ENCODE results near the gene HIVEP3. TPM values are rescaled to one million over a fixed set of nuclear protein-coding genes. Genes with fewer than 3 reads are reported as not detected.

Gene HIVEP3
- total RNA-seq, 1 experiment from 2014 or later, result 1.2 TPM

GRCh38 chr1:41467673-41468072 is 451.0 kb downstream of the HIVEP3 start:
- intact Hi-C loops (cut with micrococcal nuclease), result no loop called here

GRCh38 chr1:41466146-41466545 is 452.6 kb downstream of the HIVEP3 start:
- TF ChIP-seq CTCF (IDR thresholded peaks at IDR 0.05; ENCODE audit: unreplicated experiment), result no peak
- H3K4me3 Mint-ChIP-seq (ENCODE audit: unreplicated experiment), result no peak overlapping the region
- ChIA-PET CTCF (interaction anchor here (0.7 to 1.8 kb wide), 7 partner anchors 9 to 48 kb away, joined by 3 to 7 read pairs (median 4); no protein-coding TSS in a partner anchor), POLR2A (interaction anchor here (0.6 to 2.6 kb wide), 6 partner anchors 9 to 33 kb away, joined by 3 to 11 read pairs (median 8); no protein-coding TSS in a partner anchor)
- peaks cover 21% of the 10 kb centered on the region for H3K4me1 Mint-ChIP-seq (ENCODE audit: insufficient read depth, unreplicated experiment)
- intact Hi-C loops (cut with micrococcal nuclease), result no loop called here
- no peaks in the 10 kb centered on the region for H3K27me3 Mint-ChIP-seq (ENCODE audit: insufficient read depth, unreplicated experiment)
- no TSS peak for BruUV-seq (replicated peaks)
- H3K36me3 Mint-ChIP-seq (ENCODE audit: insufficient read depth, unreplicated experiment), result peaks cover 10% of the 10 kb centered on the region
- H3K9me3 Mint-ChIP-seq (ENCODE audit: unreplicated experiment), result no peaks in the 10 kb centered on the region
- DNase-seq (ENCODE audit: unreplicated experiment), result no peak
- H3K27ac Mint-ChIP-seq (ENCODE audit: low read depth, unreplicated experiment), result peak overlapping the region; percentile 54

More at GRCh38 chr1:41467673-41468072, 451.0 kb downstream of the HIVEP3 start:
- H3K36me3 Mint-ChIP-seq (ENCODE audit: insufficient read depth, unreplicated experiment), result peaks cover 10% of the 10 kb centered on the region
- no TSS peak for BruUV-seq (replicated peaks)
- H3K4me1 Mint-ChIP-seq (ENCODE audit: insufficient read depth, unreplicated experiment), result peaks cover 21% of the 10 kb centered on the region
- no peak for DNase-seq (ENCODE audit: unreplicated experiment)
- H3K4me3 Mint-ChIP-seq (ENCODE audit: unreplicated experiment), result no peak overlapping the region
- peak overlapping the region; percentile 31 for H3K27ac Mint-ChIP-seq (ENCODE audit: low read depth, unreplicated experiment)
- ChIA-PET CTCF (interaction anchor here (0.6 to 1.2 kb wide), 5 partner anchors 12 to 36 kb away, joined by 3 to 6 read pairs (median 3); no protein-coding TSS in a partner anchor), POLR2A (interaction anchor here (0.6 to 2.0 kb wide), 4 partner anchors 12 to 1616 kb away, joined by 3 to 5 read pairs (median 3); no protein-coding TSS in a partner anchor)
- no peaks in the 10 kb centered on the region for H3K9me3 Mint-ChIP-seq (ENCODE audit: unreplicated experiment)
- H3K27me3 Mint-ChIP-seq (ENCODE audit: insufficient read depth, unreplicated experiment), result no peaks in the 10 kb centered on the region
- no peak for TF ChIP-seq CTCF (IDR thresholded peaks at IDR 0.05; ENCODE audit: unreplicated experiment)

GRCh38 chr1:41465741-41466140 is 453.0 kb downstream of the HIVEP3 start:
- TF ChIP-seq CTCF (IDR thresholded peaks at IDR 0.05; ENCODE audit: unreplicated experiment), result no peak
- BruUV-seq (replicated peaks), result no TSS peak
- ChIA-PET POLR2A (interaction anchor here (0.6 to 2.6 kb wide), 5 partner anchors 9 to 33 kb away, joined by 3 to 11 read pairs (median 9); no protein-coding TSS in a partner anchor), CTCF (interaction anchor here (0.7 to 1.8 kb wide), 5 partner anchors 9 to 47 kb away, joined by 3 to 6 read pairs (median 3); no protein-coding TSS in a partner anchor)
- DNase-seq (ENCODE audit: unreplicated experiment), result no peak
- Mint-ChIP-seq H3K27me3 (ENCODE audit: insufficient read depth, unreplicated experiment) (no peaks in the 10 kb centered on the region), H3K36me3 (ENCODE audit: insufficient read depth, unreplicated experiment) (peaks cover 10% of the 10 kb centered on the region), H3K9me3 (ENCODE audit: unreplicated experiment) (no peaks in the 10 kb centered on the region), H3K27ac (ENCODE audit: low read depth, unreplicated experiment) (peak overlapping the region; percentile 54), H3K4me3 (ENCODE audit: unreplicated experiment) (peak overlapping the region; percentile 17), H3K4me1 (ENCODE audit: insufficient read depth, unreplicated experiment) (peaks cover 21% of the 10 kb centered on the region)
- intact Hi-C loops (cut with micrococcal nuclease), result no loop called here

- no peak for DNase-seq (ENCODE audit: unreplicated experiment)
- Mint-ChIP-seq H3K4me3 (ENCODE audit: unreplicated experiment) (no peak overlapping the region), H3K4me1 (ENCODE audit: insufficient read depth, unreplicated experiment) (peaks cover 21% of the 10 kb centered on the region), H3K27ac (ENCODE audit: low read depth, unreplicated experiment) (no peak overlapping the region), H3K36me3 (ENCODE audit: insufficient read depth, unreplicated experiment) (peaks cover 10% of the 10 kb centered on the region), H3K27me3 (ENCODE audit: insufficient read depth, unreplicated experiment) (no peaks in the 10 kb centered on the region), H3K9me3 (ENCODE audit: unreplicated experiment) (no peaks in the 10 kb centered on the region)
- POLR2A ChIA-PET, result interaction anchor here (1.5 to 2.6 kb wide), 5 partner anchors 10 to 123 kb away, joined by 3 to 11 read pairs (median 9); no protein-coding TSS in a partner anchor
- no TSS peak for BruUV-seq (replicated peaks)
- intact Hi-C loops (cut with micrococcal nuclease), result no loop called here
- no peak for TF ChIP-seq CTCF (IDR thresholded peaks at IDR 0.05; ENCODE audit: unreplicated experiment)
- CTCF ChIA-PET, result interaction anchor here (0.6 to 1.5 kb wide), 7 partner anchors 9 to 50 kb away, joined by 3 to 5 read pairs (median 3); no protein-coding TSS in a partner anchor
These were observed 453.8 kb downstream of the HIVEP3 start for GRCh38 chr1:41464885-41465284.

Measured in MCF 10A (cell line).